ENCODE results near the gene FIP1L1.

The FIP1L1 gene

DNA sequence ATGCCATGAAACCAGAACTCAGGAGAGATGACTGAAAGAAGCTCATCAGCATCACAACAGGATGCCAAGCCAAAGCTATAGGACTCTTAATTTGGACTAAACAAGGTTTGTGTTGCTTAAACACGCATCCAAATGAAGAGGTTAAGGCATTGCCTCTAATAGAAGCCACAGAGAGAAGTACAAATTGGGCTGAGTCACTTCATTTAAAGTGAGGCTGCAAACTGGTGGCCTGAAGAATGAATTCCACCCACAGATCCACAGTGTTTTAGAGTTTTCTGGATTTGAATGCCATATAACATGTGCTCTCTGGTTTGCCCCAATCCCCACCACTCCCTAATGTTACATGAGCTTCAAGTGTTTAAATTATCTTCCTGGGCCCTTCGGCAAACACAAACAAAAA, 103.5 kb downstream of the FIP1L1 start:
- TF ChIP-seq, protein P1, sequence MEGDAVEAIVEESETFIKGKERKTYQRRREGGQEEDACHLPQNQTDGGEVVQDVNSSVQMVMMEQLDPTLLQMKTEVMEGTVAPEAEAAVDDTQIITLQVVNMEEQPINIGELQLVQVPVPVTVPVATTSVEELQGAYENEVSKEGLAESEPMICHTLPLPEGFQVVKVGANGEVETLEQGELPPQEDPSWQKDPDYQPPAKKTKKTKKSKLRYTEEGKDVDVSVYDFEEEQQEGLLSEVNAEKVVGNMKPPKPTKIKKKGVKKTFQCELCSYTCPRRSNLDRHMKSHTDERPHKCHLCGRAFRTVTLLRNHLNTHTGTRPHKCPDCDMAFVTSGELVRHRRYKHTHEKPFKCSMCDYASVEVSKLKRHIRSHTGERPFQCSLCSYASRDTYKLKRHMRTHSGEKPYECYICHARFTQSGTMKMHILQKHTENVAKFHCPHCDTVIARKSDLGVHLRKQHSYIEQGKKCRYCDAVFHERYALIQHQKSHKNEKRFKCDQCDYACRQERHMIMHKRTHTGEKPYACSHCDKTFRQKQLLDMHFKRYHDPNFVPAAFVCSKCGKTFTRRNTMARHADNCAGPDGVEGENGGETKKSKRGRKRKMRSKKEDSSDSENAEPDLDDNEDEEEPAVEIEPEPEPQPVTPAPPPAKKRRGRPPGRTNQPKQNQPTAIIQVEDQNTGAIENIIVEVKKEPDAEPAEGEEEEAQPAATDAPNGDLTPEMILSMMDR (IDR thresholded peaks at IDR 0.05; ENCODE audit: low read length, missing control alignments) = no peak
- H3K4me3 ChIP-seq (replicated peaks; ENCODE audit: low read depth, low read length) = no peak overlapping the region
- DNase-seq (ENCODE audit: low read depth) = no peak

DNA sequence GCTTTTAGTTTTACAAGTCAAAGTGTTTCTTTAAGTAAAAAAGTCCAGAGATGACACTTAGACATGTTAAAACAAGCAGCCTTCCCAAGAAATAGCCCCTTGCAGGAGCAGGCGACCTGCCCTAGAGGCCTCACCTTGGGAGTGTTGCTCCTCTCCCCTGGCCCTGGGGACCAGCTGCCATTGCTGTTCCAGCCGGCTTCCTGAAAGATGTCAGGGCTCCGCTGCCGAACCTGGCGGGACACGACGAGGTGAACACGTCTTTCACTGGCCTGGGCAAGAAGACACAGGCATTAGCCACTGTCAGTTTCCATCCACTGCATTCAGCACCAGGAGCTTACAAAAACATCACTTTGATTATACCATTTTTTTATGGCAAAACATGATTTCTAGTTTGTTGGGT, 104.1 kb downstream of the FIP1L1 start:
- DNase-seq (ENCODE audit: low read depth) = no peak
- H3K4me3 ChIP-seq (replicated peaks; ENCODE audit: low read depth, low read length) = no peak overlapping the region
- TF ChIP-seq, protein P1 (IDR thresholded peaks at IDR 0.05; ENCODE audit: low read length, missing control alignments) = no peak

DNA sequence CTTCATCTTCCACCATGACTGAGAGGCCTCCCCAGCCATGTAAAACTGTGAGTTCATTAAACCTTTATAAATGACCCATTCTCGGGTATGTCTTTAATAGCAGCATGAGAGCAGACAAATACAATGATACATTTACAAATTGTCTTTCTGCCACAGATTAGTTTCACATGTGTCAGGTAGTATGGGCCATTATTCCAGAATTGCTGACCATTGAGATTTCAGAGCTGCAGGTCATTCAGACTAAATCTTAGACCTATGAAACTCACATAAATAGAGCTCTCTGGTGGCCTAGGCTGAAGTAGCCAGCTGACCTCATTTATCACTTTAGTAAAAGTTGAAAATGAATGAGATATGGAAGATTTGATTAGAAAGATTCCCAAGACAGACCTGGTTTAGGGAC, 105.8 kb downstream of the FIP1L1 start:
- no peak overlapping the region for H3K4me3 ChIP-seq (replicated peaks; ENCODE audit: low read depth, low read length)
- no peak for DNase-seq (ENCODE audit: low read depth)
- TF ChIP-seq, protein P1 (IDR thresholded peaks at IDR 0.05; ENCODE audit: low read length, missing control alignments) = no peak

DNA sequence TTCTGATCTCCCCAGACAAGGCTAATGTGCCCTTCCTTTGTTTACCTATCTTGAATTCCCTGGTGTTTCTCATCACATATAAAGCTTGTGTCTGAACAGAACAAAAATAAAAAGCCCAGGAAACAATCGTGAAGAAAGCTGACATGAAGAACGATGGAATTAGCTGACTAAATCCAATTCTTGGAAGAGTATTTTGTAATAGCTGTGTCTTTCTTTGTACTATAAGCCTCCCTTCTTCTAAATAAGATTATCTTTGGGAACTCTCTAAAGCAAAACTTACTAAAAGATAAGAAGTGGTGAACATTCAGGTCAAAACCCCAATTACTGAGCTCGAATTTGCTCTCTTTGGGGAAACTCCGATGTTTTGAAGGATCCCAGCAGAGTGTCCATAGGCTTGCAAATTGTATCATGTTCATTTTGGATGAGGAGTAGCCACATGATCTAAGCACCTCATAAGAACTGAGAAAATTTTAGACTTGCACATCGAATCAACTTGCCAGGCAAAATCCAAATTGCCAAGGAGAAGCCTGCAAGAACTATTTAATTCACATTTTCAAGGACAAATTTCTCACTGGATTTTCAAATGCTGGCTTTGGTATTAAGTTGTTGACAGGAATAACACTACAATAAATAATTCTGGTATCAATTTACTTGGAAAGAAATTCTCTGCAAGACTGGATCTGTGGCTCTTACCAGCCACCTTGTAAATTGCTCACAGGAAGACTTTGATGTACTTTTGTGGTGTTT, 107.6 kb downstream of the FIP1L1 start:
- DNase-seq (ENCODE audit: low read depth) = no peak
- no peak overlapping the region for H3K4me3 ChIP-seq (replicated peaks; ENCODE audit: low read depth, low read length)
- TF ChIP-seq, protein P1 (IDR thresholded peaks at IDR 0.05; ENCODE audit: low read length, missing control alignments) = no peak

DNA sequence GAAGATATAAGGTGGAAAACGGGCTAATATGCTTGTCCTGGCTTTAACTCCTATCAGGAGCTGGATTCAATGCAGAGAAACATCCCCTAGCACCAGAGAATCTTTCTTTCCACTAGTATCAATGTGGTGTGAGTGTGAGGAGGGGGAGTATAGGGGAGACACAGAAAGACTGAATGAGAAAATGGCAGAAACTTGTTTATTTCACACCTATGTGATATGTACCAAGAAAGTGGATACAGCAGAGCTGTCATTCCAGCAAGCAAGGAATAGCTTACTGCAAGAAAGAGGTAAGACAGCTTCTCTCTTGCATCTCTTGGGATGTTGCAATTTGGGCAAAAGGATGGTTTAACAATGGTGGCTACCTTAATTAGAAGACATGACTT, 108.2 kb downstream of the FIP1L1 start:
- TF ChIP-seq, protein P1 (IDR thresholded peaks at IDR 0.05; ENCODE audit: low read length, missing control alignments) = no peak
- no peak for DNase-seq (ENCODE audit: low read depth)
- no peak overlapping the region for H3K4me3 ChIP-seq (replicated peaks; ENCODE audit: low read depth, low read length)

DNA sequence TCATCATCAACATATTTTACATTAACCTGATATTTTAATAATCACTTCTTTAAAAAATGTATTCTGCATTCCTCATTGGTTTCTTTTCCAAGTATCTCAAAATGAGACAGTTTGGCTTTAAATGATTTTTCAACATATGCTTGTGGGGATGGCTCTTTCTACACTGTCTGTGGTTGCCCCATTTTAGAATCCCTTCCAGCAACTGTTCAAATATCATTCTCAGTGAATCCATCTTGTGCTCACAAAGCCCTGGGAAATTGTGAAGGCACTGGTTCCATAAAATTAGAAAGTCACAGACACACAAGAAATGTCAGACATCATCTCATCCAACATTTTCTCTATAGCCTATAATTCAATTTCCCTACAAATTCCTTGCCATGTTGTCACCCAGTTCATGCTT, 110.3 kb downstream of the FIP1L1 start:
- TF ChIP-seq, protein P1 (IDR thresholded peaks at IDR 0.05; ENCODE audit: low read length, missing control alignments) = no peak
- no peak overlapping the region for H3K4me3 ChIP-seq (replicated peaks; ENCODE audit: low read depth, low read length)
- no peak for DNase-seq (ENCODE audit: low read depth)

DNA sequence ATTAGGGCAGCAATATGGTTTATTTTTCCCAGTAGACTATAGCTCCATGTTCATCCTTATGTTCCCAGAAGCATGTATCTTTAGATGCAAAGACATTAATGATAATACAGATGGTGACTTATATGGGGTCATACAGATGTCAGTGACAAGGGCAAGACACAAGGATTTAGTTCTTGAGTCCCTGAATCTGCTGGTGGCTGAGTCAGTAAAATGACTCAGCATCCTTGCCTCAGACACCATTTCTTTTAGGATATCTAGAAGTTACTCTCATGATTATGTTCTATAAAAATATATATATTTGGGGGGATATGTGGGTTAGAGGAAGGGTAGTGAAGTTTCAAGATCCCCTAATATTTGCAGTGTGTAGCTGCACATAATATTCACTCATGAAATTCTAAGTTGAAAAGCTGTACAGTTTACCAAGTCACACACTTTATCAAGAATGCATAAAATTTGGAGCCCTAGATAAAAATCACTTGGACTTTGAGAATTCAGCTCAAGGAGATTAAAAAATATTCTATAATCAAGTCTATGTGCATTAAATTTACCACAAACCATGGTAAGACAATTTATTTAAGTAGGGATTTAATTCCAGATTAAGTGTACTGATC, 111.9 kb downstream of the FIP1L1 start:
- H3K4me3 ChIP-seq (replicated peaks; ENCODE audit: low read depth, low read length) = no peak overlapping the region
- TF ChIP-seq, protein P1 (IDR thresholded peaks at IDR 0.05; ENCODE audit: low read length, missing control alignments) = no peak
- DNase-seq (ENCODE audit: low read depth) = peak; percentile 53
